ENCODE data around the gene LSAMP.
A peak's percentile ranks its signal among the peaks of the same experiment; 100 is the strongest.

DNA sequence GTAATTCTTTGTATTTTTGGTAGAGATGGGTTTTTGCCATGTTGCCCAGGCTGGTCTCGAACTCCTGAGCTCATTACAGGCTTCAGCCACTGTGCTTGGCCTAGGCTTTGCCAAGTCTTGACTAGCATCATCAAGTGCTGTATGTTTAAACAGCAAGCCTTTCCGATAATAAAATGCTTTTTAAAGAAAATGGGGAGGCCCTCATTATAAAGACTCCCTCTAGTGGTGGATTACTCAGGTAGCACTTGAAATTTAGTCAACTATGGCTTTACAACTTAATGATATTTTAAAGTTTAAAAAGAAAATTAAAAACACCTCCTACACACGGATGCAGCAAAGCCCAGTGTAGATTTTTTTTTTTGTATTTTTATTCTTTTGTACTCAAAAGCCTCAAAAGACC lies 608.3 kb downstream of the LSAMP start:
- TF ChIP-seq SALL1 (CRISPR knock-in tag; IDR thresholded peaks at IDR 0.05) = no peak
- no peak for TF ChIP-seq ZNF17 (CRISPR knock-in tag; IDR thresholded peaks at IDR 0.05)
- peak; percentile 23; the same call in 1 of the 2 replicates for TF ChIP-seq CTCF (CRISPR knock-in tag; IDR thresholded peaks at IDR 0.05)
- TF ChIP-seq FOXK2 (IDR thresholded peaks at IDR 0.05) = no peak
- TF ChIP-seq, protein P1, sequence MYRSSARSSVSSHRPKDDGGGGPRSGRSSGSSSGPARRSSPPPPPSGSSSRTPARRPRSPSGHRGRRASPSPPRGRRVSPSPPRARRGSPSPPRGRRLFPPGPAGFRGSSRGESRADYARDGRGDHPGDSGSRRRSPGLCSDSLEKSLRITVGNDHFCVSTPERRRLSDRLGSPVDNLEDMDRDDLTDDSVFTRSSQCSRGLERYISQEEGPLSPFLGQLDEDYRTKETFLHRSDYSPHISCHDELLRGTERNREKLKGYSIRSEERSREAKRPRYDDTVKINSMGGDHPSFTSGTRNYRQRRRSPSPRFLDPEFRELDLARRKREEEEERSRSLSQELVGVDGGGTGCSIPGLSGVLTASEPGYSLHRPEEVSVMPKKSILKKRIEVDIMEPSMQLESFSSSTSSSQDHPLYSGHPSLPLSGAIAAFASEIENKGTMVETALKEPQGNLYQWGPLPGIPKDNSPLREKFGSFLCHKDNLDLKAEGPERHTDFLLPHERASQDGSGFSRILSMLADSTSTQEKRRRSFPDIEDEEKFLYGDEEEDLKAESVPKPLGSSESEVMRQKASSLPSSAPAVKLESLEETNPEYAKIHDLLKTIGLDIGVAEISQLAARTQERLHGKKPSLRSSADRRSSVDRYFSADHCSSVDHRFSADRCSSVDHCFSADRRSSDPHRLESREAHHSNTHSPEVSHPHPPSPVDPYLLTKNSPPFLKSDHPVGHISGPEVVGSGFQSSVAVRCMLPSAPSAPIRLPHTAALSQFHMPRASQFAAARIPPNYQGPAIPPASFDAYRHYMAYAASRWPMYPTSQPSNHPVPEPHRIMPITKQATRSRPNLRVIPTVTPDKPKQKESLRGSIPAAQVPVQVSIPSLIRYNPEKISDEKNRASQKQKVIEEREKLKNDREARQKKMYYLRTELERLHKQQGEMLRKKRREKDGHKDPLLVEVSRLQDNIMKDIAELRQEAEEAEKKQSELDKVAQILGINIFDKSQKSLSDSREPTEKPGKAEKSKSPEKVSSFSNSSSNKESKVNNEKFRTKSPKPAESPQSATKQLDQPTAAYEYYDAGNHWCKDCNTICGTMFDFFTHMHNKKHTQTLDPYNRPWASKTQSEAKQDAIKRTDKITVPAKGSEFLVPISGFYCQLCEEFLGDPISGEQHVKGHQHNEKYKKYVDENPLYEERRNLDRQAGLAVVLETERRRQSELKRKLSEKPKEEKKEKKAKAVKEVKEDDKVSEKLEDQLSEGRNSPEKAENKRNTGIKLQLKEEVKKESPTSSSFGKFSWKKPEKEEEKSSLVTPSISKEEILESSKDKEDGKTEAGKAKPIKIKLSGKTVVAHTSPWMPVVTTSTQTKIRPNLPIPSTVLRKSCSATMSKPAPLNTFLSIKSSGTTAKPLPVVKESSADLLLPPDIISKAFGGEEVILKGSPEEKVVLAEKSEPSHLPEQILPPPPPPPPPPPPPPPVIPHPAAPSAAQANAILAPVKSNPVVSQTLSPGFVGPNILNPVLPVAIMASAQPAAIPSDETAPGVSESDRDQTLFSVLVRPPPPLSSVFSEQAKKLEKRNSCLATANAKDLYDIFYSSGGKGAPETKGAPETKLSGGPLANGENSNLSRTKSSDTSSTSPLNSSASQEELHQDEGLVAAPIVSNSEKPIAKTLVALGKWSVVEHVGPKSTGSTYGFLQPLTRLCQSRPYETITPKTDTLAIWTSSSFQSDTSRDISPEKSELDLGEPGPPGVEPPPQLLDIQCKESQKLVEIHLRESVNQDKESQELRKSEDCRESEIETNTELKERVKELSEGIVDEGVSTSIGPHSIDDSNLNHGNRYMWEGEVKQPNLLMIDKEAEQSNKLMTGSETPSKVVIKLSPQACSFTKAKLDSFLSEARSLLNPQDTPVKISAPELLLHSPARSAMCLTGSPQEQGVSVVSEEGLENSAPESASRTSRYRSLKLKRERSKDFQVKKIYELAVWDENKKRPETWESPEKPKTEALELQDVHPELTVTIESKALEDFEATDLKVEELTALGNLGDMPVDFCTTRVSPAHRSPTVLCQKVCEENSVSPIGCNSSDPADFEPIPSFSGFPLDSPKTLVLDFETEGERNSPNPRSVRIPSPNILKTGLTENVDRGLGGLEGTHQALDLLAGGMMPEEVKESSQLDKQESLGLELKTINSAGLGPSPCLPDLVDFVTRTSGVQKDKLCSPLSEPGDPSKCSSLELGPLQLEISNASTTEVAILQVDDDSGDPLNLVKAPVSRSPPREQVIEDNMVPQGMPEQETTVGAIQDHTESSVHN (CRISPR knock-in tag; IDR thresholded peaks at IDR 0.05) = no peak
- no peak for TF ChIP-seq ZFP41 (CRISPR knock-in tag; IDR thresholded peaks at IDR 0.05; ENCODE audit: borderline replicate concordance)
- TF ChIP-seq, protein P2, sequence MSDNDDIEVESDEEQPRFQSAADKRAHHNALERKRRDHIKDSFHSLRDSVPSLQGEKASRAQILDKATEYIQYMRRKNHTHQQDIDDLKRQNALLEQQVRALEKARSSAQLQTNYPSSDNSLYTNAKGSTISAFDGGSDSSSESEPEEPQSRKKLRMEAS (IDR thresholded peaks at IDR 0.05) = no peak
- TF ChIP-seq JDP2 (CRISPR knock-in tag; IDR thresholded peaks at IDR 0.05; ENCODE audit: borderline replicate concordance) = no peak
- TF ChIP-seq ZNF441 (CRISPR knock-in tag; IDR thresholded peaks at IDR 0.05; ENCODE audit: borderline replicate concordance) = no peak
- no peak for TF ChIP-seq ZBTB3 (CRISPR knock-in tag; IDR thresholded peaks at IDR 0.05; ENCODE audit: borderline replicate concordance, low read depth)

All from HepG2 (cell line).